Panc1 (cell line): ENCODE measurements around the gene PRAMEF4.
"Not testable (repeated sequence)": the region's sequence is repeated elsewhere in the genome, so short reads cannot be mapped to it uniquely, and the experiment has no call there.

Source experiments
- CTCF ChIP-seq: fragments of 450-650 bp; IDR thresholded peaks from 2 replicates; pipeline ENCODE4 v1.5.1; 2017; ENCODE audit warnings: mild to moderate bottlenecking
- POLR2AphosphoS5 ChIP-seq: IDR thresholded peaks from 2 replicates; pipeline ENCODE4 v1.6.1; 2012; ENCODE audit warnings: mild to moderate bottlenecking, low read depth, low read length, moderate library complexity
- REST ChIP-seq, 2 experiments: IDR thresholded peaks; 2 replicates each; pipeline ENCODE4 v1.6.1; 2011 to 2012; ENCODE audit warnings: low read depth in 2 of 2, control low read depth in 1 of 2, low read length in 1 of 2, mild to moderate bottlenecking in 1 of 2, moderate library complexity in 1 of 2; ENCODE audit not compliant: insufficient read depth in 1 of 2
- TCF7L2 ChIP-seq: IDR thresholded peaks from 2 replicates; pipeline ENCODE4 v1.6.1; 2011; ENCODE audit warnings: mild to moderate bottlenecking, low read depth, low read length, inconsistent platforms

GRCh38 chr1:12833251-12833650, 52.8 kb downstream of the PRAMEF4 start:
- TF ChIP-seq REST (IDR thresholded peaks at IDR 0.05; ENCODE audit: insufficient read depth in 1 of 2, low read depth in 2 of 2, low read length in 1 of 2); CTCF; POLR2AphosphoS5; TCF7L2: not testable (repeated sequence)
